ENCODE data around the gene TK2.

The TK2 gene

DNA sequence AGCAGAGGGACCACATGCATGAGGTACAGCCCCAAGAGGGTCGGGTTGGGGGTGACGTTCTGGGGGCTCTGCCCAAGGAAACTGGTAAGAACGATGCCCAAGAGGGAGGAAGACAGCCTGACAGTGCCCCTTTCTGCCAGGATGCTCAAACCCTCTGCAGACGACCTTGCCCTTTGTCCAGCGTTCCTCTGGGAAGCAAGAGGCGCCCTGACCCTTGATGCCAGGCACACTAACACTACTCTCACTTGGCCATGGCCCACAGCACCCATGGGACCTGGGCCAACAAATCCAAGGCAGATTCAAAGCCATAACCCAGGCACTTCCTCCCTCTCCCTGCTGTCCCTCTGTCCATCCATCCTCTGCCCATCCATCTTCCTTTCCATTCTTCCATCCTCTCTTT is 20.4 kb downstream of the TK2 start:
- H3K27ac ChIP-seq = no peak overlapping the region
- TF ChIP-seq, protein P1, sequence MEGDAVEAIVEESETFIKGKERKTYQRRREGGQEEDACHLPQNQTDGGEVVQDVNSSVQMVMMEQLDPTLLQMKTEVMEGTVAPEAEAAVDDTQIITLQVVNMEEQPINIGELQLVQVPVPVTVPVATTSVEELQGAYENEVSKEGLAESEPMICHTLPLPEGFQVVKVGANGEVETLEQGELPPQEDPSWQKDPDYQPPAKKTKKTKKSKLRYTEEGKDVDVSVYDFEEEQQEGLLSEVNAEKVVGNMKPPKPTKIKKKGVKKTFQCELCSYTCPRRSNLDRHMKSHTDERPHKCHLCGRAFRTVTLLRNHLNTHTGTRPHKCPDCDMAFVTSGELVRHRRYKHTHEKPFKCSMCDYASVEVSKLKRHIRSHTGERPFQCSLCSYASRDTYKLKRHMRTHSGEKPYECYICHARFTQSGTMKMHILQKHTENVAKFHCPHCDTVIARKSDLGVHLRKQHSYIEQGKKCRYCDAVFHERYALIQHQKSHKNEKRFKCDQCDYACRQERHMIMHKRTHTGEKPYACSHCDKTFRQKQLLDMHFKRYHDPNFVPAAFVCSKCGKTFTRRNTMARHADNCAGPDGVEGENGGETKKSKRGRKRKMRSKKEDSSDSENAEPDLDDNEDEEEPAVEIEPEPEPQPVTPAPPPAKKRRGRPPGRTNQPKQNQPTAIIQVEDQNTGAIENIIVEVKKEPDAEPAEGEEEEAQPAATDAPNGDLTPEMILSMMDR (conservative IDR thresholded peaks at IDR 0.05) = no peak

DNA sequence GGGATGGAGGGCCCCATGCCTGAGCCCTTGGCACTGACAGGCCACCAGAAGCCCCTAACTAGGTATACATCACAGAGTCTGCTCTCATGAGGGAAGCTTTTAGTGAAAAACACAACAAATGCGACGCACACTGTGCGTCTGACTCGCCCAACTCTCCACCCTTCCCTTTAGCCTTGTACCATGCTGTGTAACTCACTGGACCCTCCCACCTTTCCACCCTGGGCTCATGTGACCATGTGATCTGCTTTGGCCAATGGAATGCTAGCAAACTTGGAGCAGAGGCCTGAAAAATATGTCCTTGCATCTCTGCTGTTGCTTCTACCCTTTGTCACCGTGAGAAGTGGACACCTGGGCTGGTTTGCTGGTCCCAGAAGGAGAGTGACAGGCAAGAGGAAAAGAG is 21.6 kb downstream of the TK2 start:
- TF ChIP-seq, protein P1 (conservative IDR thresholded peaks at IDR 0.05) = no peak
- H3K27ac ChIP-seq = no peak overlapping the region

DNA sequence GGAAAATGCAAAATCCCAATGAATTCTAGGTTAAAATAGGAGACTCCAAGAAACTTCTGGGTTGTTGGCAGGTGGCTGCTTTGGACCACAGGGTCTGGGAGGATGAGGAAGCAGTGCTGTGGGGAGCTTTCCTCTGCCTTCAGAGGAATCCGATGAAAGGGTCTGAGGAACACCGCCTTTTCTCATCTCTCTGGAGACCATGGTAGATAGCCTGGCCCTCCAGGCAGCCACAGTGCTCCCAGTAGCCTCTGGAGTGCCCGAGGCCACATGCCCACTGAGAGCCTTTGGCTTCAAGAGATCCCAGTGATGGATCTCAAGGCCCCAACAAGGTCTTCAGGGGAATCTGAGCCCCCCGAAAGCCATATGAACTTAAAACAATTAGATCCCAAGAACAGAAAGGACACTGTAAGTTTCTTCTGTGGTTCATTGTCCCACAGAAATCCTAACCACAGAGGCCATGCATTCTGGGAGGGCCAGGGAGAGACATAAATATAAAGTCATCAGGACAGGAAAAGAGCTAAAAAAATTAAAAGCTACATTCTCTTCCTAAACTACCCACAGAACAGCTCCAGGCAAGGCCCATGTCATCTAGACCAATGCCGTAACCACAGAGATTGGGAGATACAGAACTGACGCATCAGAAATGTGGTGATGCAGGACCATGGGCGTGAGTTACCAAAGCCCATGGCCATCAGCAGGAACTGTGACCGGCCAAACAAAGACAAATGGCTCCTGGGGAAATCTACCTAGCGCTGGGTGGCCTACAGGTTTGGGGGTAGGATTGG is 24.3 kb downstream of the TK2 start:
- no peak overlapping the region for H3K27ac ChIP-seq
- TF ChIP-seq, protein P1 (conservative IDR thresholded peaks at IDR 0.05) = no peak

DNA sequence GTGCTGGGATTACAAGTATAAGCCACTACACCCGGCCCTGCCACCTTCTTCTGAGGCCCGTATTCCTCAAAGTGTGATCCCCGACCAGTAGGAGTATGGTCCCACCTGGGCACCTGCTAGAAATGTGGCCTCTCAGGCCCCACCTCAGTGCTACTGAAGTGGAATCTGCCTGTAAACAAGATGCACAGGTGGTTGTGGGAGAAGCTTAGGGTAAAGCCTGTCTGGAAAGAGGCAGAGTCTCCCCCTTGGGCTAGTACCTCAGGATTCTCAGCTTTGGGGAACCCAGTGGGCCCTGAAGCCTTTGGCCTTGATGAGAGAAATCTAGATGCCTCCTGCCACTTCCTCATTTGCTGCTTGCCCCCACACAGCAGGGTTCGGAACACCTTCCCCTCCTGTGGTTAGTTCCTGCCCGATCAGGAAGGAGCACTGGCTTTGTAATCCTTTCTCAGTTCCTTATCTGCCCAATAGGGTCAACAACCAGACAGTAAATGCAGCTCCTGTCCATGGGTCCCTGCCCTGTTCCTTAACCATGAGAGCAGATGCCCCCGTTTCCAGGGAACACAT is 25.2 kb downstream of the TK2 start:
- TF ChIP-seq, protein P1 (conservative IDR thresholded peaks at IDR 0.05) = no peak
- H3K27ac ChIP-seq = no peak overlapping the region

DNA sequence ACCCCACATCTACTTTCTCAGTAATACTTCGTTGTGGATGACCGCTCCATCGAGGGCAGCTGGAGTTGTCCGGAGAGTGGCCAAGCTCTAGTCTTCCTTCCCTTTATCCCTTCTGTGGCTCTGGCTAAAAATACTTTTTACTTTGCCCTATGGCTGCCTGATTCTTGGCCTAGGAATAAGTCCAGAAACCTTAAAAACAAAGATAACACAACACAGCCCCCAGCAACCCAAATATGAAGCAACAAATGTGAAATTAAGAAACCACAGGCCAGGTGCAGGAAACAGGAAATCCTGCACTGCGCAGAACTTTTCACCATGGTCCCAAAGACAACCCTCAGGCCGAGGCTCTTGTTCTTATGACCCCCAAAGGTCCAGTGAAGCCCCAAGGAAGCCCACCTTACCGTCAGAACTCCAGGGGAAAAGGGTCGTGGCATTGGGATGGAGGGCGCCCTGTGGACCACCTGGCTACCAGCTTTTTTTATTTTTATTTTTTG is 26.0 kb downstream of the TK2 start:
- TF ChIP-seq, protein P1 (conservative IDR thresholded peaks at IDR 0.05) = no peak
- no peak overlapping the region for H3K27ac ChIP-seq

DNA sequence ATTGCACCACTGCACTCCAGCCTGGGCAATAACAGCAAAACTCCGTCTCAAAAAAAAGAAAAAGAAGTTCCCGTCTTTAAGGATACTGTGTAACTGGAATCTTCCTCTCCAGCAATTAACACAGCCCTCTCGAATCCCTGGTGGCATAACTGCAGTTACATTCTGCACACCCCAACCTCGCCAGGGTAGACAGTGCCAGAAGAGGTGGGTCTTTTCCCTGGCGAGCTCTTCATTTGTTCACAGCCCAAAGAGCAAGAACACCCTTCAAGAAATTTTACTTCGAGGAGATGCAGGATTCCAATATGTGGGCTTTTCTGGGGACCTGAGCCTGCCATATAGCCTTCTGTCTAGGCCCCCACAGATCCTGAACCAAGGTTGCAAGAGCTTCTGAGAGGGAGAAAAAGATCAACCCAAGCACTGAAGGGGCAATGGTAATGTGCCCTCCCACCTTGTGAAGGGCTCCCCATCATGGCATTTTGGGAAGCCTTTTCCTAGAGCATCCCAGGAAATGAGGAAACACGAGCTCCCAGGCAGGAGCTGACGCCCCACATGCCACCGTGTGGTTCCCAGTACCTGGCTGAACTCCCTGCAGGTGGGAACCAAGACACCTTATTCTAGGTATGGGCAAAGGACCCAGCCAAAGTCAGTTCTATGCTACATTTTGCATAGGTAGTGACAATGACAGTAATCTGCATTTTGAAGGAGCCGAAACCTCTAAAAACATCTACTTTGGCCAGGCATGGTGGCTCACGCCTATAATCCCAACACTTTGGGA is 26.9 kb downstream of the TK2 start:
- TF ChIP-seq, protein P1 (conservative IDR thresholded peaks at IDR 0.05) = no peak
- no peak overlapping the region for H3K27ac ChIP-seq

All from VCaP (cell line).